ENCODE measurements around the gene CCDC83.

GRCh38 chr11:85960678-85961077 is 105.5 kb downstream of the CCDC83 start:
- TF ChIP-seq GATA3 (IDR thresholded peaks at IDR 0.05; ENCODE audit: low read depth, low read length) (no peak), GATA2 (IDR thresholded peaks at IDR 0.05; ENCODE audit: low read depth, low read length) (no peak)
